Hepatocyte (in vitro differentiated cells): Measurements from ENCODE around the gene AKNAD1.

ENCODE experiments used
- EZH2 ChIP-seq: fragments of 200-600 bp; sonication (generic); IDR thresholded peaks from 2 replicates; pipeline ENCODE4 v1.6.1; 2016; ENCODE audit warnings: antibody characterized with exemption, mild to moderate bottlenecking, borderline replicate concordance
- EZH2phosphoT487 ChIP-seq: fragments of 200-600 bp; sonication (generic); IDR thresholded peaks from one replicate; pipeline ENCODE4 v1.6.1; 2018; ENCODE audit warnings: antibody characterized with exemption, mild to moderate bottlenecking, low read depth, moderate library complexity; ENCODE audit not compliant: unreplicated experiment, severe bottlenecking
- TF ChIP-seq, protein P1 (sequence below): fragments of 200-600 bp; sonication (generic); IDR thresholded peaks from 2 replicates; pipeline ENCODE4 v1.5.1; 2016; ENCODE audit warnings: antibody characterized with exemption, mild to moderate bottlenecking; ENCODE audit not compliant: poor library complexity

DNA sequence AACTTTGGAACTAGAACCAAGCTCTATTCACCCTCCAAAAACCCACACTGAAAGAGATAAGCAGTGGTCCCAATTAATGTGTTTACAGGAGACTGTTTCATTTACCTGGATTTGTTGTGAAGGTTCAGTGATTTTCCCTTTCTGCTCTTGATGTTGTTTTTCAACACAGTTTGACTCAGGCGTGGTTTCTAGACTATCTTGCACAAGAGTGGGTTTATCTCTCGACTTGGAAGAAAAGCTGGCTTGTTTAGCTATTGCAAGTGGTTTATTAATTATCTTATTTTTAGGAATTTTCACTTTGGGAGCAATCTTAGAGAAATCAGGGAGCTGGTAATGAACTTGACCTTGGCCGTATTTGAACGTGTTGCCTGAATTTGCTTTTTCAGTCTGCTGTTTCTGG is 5.3 kb downstream of the AKNAD1 start:
- TF ChIP-seq EZH2 = no peak
- TF ChIP-seq, protein P1, sequence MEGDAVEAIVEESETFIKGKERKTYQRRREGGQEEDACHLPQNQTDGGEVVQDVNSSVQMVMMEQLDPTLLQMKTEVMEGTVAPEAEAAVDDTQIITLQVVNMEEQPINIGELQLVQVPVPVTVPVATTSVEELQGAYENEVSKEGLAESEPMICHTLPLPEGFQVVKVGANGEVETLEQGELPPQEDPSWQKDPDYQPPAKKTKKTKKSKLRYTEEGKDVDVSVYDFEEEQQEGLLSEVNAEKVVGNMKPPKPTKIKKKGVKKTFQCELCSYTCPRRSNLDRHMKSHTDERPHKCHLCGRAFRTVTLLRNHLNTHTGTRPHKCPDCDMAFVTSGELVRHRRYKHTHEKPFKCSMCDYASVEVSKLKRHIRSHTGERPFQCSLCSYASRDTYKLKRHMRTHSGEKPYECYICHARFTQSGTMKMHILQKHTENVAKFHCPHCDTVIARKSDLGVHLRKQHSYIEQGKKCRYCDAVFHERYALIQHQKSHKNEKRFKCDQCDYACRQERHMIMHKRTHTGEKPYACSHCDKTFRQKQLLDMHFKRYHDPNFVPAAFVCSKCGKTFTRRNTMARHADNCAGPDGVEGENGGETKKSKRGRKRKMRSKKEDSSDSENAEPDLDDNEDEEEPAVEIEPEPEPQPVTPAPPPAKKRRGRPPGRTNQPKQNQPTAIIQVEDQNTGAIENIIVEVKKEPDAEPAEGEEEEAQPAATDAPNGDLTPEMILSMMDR = no peak
- TF ChIP-seq EZH2phosphoT487 = no peak
